ENCODE data around the gene TIA1. TPM values are rescaled to one million over a fixed set of nuclear protein-coding genes. Genes with fewer than 3 reads are reported as not detected.
"Not testable (repeated sequence)": the region's sequence is repeated elsewhere in the genome, so short reads cannot be mapped to it uniquely, and the experiment has no call there.

TIA1 gene
- total RNA-seq, 6 experiments from 2014 or later = 50.3 to 58.1 (median 55.3) TPM

DNA sequence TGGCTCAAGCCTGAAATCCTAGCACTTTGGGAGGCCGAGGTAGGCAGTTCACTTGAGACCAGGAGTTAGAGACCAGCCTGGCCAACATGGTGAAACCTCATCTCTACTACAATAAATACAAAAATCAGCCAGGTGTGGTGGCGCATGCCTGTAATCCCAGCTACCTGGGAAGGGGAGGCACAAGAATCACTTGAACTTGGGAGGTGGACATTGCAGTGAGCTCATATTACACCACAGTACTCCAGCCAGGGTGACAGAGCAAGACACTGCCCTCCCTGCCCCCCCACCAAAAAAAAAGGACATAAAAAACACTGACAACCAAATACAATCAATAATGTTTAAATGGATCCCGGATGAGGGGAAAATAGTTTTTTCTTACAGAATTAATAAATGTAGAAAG, 7.8 kb downstream of the TIA1 start:
- no peak for DNase-seq
- H3K27me3 Mint-ChIP-seq (ENCODE audit: insufficient read depth) = no peaks in the 10 kb centered on the region
- H3K4me1 Mint-ChIP-seq (ENCODE audit: low read depth) = peaks cover 23% of the 10 kb centered on the region
- H3K36me3 Mint-ChIP-seq (ENCODE audit: low read depth) = peaks cover 14% of the 10 kb centered on the region
- H3K27ac Mint-ChIP-seq = no peak overlapping the region
- no peak for TF ChIP-seq CTCF (IDR thresholded peaks at IDR 0.05)
- H3K9me3 Mint-ChIP-seq = no peaks in the 10 kb centered on the region
- H3K4me3 Mint-ChIP-seq = no peak overlapping the region

DNA sequence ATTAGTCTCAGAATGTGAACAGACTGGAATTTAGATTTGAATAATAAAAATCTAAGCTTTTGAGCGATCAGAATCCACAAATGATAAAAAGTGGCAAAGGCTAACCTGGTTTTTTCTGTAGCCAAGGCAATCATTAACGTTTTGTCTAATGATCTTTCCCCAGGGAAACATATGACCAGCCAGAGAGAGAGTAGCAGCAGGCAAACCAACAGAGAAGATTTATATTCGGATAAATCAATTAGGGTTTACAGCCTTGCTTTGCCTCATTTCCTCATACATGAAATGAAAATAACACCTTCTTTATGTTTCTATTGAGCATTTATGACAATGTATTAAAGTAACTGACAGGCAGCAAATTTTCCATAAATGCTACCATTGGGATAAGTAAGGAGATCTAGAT, 14.5 kb downstream of the TIA1 start:
- no peak for TF ChIP-seq CTCF (IDR thresholded peaks at IDR 0.05)
- H3K36me3 Mint-ChIP-seq (ENCODE audit: low read depth) = no peaks in the 10 kb centered on the region; the same call in 1 of the 2 replicates
- H3K27ac Mint-ChIP-seq = 0 out of 2 replicates have a peak overlapping the region, but pooled peaks have one; percentile 7
- no peaks in the 10 kb centered on the region for H3K27me3 Mint-ChIP-seq (ENCODE audit: insufficient read depth)
- no peaks in the 10 kb centered on the region for H3K4me1 Mint-ChIP-seq (ENCODE audit: low read depth)
- H3K4me3 Mint-ChIP-seq = no peak overlapping the region
- no peak for DNase-seq
- H3K9me3 Mint-ChIP-seq = no peaks in the 10 kb centered on the region

DNA sequence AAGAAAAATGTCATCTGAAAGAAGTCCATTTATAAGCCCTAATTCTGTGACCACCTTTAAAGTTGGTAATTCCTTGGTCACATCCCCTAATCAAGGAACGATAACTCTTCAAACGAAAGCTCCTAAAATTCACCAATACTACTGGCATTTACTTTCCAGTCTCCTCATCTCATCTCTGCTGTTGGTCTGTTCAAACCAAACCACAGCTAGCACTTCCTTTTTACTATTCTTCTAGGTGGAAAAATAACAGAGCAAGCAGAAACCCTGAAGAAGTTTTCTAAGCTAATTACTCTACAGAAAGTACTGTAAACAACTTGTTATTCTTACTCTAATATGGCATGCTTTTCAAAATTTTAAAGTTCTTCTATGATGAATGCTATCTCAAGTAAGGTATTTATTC, 21.6 kb downstream of the TIA1 start:
- no peaks in the 10 kb centered on the region; the same call in 1 of the 2 replicates for H3K4me1 Mint-ChIP-seq (ENCODE audit: low read depth)
- no peaks in the 10 kb centered on the region for H3K9me3 Mint-ChIP-seq
- no peak for TF ChIP-seq CTCF (IDR thresholded peaks at IDR 0.05)
- peaks cover 6% of the 10 kb centered on the region; the same call in 1 of the 2 replicates for H3K36me3 Mint-ChIP-seq (ENCODE audit: low read depth)
- no peak overlapping the region for H3K4me3 Mint-ChIP-seq
- no peak for DNase-seq
- no peaks in the 10 kb centered on the region for H3K27me3 Mint-ChIP-seq (ENCODE audit: insufficient read depth)
- H3K27ac Mint-ChIP-seq = no peak overlapping the region

- H3K4me3 Mint-ChIP-seq; H3K27ac Mint-ChIP-seq; H3K27me3 Mint-ChIP-seq (ENCODE audit: insufficient read depth); H3K4me1 Mint-ChIP-seq (ENCODE audit: low read depth); H3K9me3 Mint-ChIP-seq; DNase-seq: not testable (repeated sequence)
- peaks cover 29% of the 10 kb centered on the region for H3K36me3 Mint-ChIP-seq (ENCODE audit: low read depth)
These were observed 25.1 kb downstream of the TIA1 start for GRCh38 chr2:70223305-70223704.

DNA sequence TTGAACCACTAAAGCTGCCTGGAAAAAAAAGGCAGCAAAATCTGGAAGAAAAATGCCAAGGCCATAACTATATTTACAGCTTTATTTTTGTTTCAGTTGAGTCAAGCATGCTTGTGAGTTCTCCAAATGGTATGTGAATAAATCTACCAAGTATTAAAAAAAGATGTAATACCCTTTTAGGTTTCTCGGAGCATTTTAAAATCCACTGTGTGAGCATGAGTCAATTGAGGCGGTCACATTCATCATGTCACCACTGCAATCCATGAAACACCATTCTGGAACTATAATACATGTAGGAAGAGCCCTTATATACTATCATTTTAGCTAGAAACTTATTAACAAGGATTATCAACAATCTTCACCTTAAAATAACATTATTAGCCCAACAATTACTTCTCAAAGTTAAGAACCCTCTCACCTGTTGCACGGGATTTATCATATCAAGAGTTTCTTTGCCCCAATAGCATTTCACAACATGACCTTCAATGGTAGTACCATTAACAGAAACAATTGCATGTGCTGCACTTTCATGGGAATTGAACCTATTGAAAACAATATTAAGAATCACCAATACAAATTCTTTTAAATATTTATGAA, 33.4 kb downstream of the TIA1 start:
- peak overlapping the region; percentile 43 for H3K4me3 Mint-ChIP-seq
- H3K27ac Mint-ChIP-seq = peak overlapping the region; percentile 59
- H3K27me3 Mint-ChIP-seq (ENCODE audit: insufficient read depth) = no peaks in the 10 kb centered on the region
- peaks cover 31% of the 10 kb centered on the region for H3K36me3 Mint-ChIP-seq (ENCODE audit: low read depth)
- DNase-seq = peak; percentile 92
- peaks cover 39% of the 10 kb centered on the region for H3K4me1 Mint-ChIP-seq (ENCODE audit: low read depth)
- TF ChIP-seq CTCF (IDR thresholded peaks at IDR 0.05) = no peak
- no peaks in the 10 kb centered on the region for H3K9me3 Mint-ChIP-seq

DNA sequence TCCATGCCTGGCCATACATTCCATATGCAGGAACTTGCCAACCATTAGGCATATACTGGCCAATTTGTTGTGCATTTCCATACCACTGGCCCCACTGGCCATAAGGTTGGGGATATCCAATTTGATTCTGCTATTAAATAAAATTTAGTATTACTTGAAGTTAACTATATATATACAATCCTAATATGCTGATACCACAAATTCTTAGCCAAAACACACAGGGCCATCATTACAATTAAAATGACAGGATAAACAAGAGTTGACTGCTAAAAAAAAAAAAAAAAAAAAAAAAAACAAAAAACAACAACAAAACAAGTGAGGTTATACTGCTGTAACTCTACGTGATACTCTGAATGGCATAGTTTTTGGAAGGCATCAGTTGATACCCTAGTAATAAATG, 34.1 kb downstream of the TIA1 start:
- H3K36me3 Mint-ChIP-seq (ENCODE audit: low read depth) = peaks cover 28% of the 10 kb centered on the region
- TF ChIP-seq CTCF (IDR thresholded peaks at IDR 0.05) = no peak
- DNase-seq = no peak
- H3K4me3 Mint-ChIP-seq = peak overlapping the region; percentile 43
- H3K27me3 Mint-ChIP-seq (ENCODE audit: insufficient read depth) = no peaks in the 10 kb centered on the region
- no peaks in the 10 kb centered on the region for H3K9me3 Mint-ChIP-seq
- H3K27ac Mint-ChIP-seq = peak overlapping the region; percentile 59
- peaks cover 39% of the 10 kb centered on the region for H3K4me1 Mint-ChIP-seq (ENCODE audit: low read depth)
